A673 (cell line): ENCODE results near the gene RGS4. TPM values are rescaled to one million over a fixed set of nuclear protein-coding genes. Genes with fewer than 3 reads are reported as not detected.
A peak's percentile ranks its signal among the peaks of the same experiment; 100 is the strongest.

Experiments
- BruUV-seq: library from RNA; stranded (reverse); fragments of 400-500 nt; replicated peaks from 2 replicates; lab custom pipeline; 2021; lab: Mats Ljungman, UMichigan
- CTCF ChIA-PET: fragments of 300-600 bp; sonication (Branson Sonifier 250); formaldehyde crosslinking; loops from one replicate; lab custom pipeline; 2022; ENCODE audit warnings: antibody characterized with exemption; lab: Charles Lee
- POLR2A ChIA-PET: fragments of 300-600 bp; sonication (Branson Sonifier 250); formaldehyde crosslinking; loops from one replicate; lab custom pipeline; 2022; ENCODE audit warnings: antibody characterized with exemption; ENCODE audit not compliant: low non-redundant PET; lab: Charles Lee
- DNase-seq: peaks from one replicate; pipeline ENCODE4 v3.0.0-alpha.2; 2015; ENCODE audit warnings: low spot score
- H3K27ac ChIP-seq: fragments of 200-600 bp; sonication (generic); 2 replicates; pipeline ENCODE4 v1.5.1; 2016; ENCODE audit warnings: mixed run types, low read depth, mild to moderate bottlenecking, mixed read lengths, antibody characterized with exemption, low read length; ENCODE audit not compliant: poor library complexity, severe bottlenecking
- H3K27me3 ChIP-seq: fragments of 200-600 bp; sonication (generic); replicated peaks from 2 replicates; pipeline ENCODE4 v1.6.1; 2017; ENCODE audit warnings: mixed run types, low read depth, mild to moderate bottlenecking, mixed read lengths, antibody characterized with exemption, low read length; ENCODE audit not compliant: insufficient read depth, poor library complexity
- H3K36me3 ChIP-seq: fragments of 200-600 bp; sonication (generic); 2 replicates; pipeline ENCODE4 v1.6.1; 2016; ENCODE audit warnings: mixed run types, mild to moderate bottlenecking, mixed read lengths, antibody characterized with exemption, low read length; ENCODE audit not compliant: insufficient read depth, poor library complexity, severe bottlenecking
- H3K4me1 ChIP-seq: fragments of 200-600 bp; sonication (generic); 2 replicates; pipeline ENCODE4 v1.6.1; 2017; ENCODE audit warnings: mixed run types, mild to moderate bottlenecking, mixed read lengths, antibody characterized with exemption, low read length; ENCODE audit not compliant: insufficient read depth, poor library complexity, severe bottlenecking
- H3K4me3 ChIP-seq: fragments of 200-600 bp; sonication (generic); 2 replicates; pipeline ENCODE4 v1.5.1; 2016; ENCODE audit warnings: low read depth, mixed run types, mild to moderate bottlenecking, mixed read lengths, low read length; ENCODE audit not compliant: poor library complexity, severe bottlenecking
- H3K9me3 ChIP-seq: fragments of 200-600 bp; sonication (generic); 2 replicates; pipeline ENCODE4 v1.6.1; 2016; ENCODE audit warnings: mixed run types, low read depth, mild to moderate bottlenecking, mixed read lengths, antibody characterized with exemption, low read length; ENCODE audit not compliant: poor library complexity, severe bottlenecking
- CTCF ChIP-seq: fragments of 300-800, 200-600 bp; sonication (generic); conservative IDR thresholded peaks from 2 replicates; pipeline ENCODE4 v1.5.1; 2017; ENCODE audit warnings: low read depth, mild to moderate bottlenecking, antibody characterized with exemption, low read length, moderate library complexity, mixed read lengths
- EZH2 ChIP-seq: fragments of 200-600 bp; sonication (generic); IDR thresholded peaks from 2 replicates; pipeline ENCODE4 v1.6.1; 2017; ENCODE audit warnings: borderline replicate concordance, low read depth, mild to moderate bottlenecking, mixed read lengths, antibody characterized with exemption, low read length; ENCODE audit not compliant: poor library complexity, severe bottlenecking
- intact Hi-C: fragments of 100-400 bp; cut with micrococcal nuclease; formaldehyde crosslinking; loops from one replicate; pipeline ENCODE4 v1.10.0; 2022; ENCODE audit not compliant: unreplicated experiment
- total RNA-seq: library from RNA; stranded (reverse); gene quantifications from 2 replicates; pipeline ENCODE4 v1.2.3, GENCODE V29; 2021

The RGS4 gene
- total RNA-seq, 1 experiment from 2014 or later: 23.8 TPM

- BruUV-seq: no TSS peak
- intact Hi-C loops: loop anchor here (1.0 kb wide), 2 partner anchors 100 to 244 kb away; no protein-coding TSS in a partner anchor
- peak overlapping the region; percentile 40 for H3K4me3 ChIP-seq
- H3K27ac ChIP-seq: peak overlapping the region; percentile 10
- DNase-seq: peak; percentile 90
- no peaks in the 10 kb centered on the region for H3K27me3 ChIP-seq
- H3K4me1 ChIP-seq: peaks cover 47% of the 10 kb centered on the region
- TF ChIP-seq EZH2 (no peak), CTCF (peak; percentile 77)
- CTCF ChIA-PET: interaction anchor here (0.7 to 4.0 kb wide), 8 partner anchors 95 to 244 kb away, joined by 3 to 32 read pairs (median 4); no protein-coding TSS in a partner anchor
- POLR2A ChIA-PET: no interaction called here
- H3K36me3 ChIP-seq: peaks cover 26% of the 10 kb centered on the region
- H3K9me3 ChIP-seq: no peaks in the 10 kb centered on the region
These were observed 2.5 kb downstream of the RGS4 start for GRCh38 chr1:163071405-163072255.

GRCh38 chr1:163072658-163073057, 3.5 kb downstream of the RGS4 start:
- intact Hi-C loops: no loop called here
- no peak for DNase-seq
- H3K4me3 ChIP-seq: no peak overlapping the region
- no TSS peak for BruUV-seq
- H3K9me3 ChIP-seq: no peaks in the 10 kb centered on the region
- H3K4me1 ChIP-seq: peaks cover 51% of the 10 kb centered on the region
- ChIA-PET POLR2A (no interaction called here), CTCF (interaction anchor here (1.3 kb wide), 1 partner anchor 243 kb away, joined by 3 read pairs; no protein-coding TSS in a partner anchor)
- H3K36me3 ChIP-seq: peaks cover 26% of the 10 kb centered on the region
- H3K27ac ChIP-seq: no peak overlapping the region
- no peaks in the 10 kb centered on the region for H3K27me3 ChIP-seq
- TF ChIP-seq EZH2 (no peak), CTCF (no peak)

GRCh38 chr1:163074004-163074403, 4.8 kb downstream of the RGS4 start:
- CTCF ChIA-PET: no interaction called here
- no peak overlapping the region for H3K4me3 ChIP-seq
- H3K27ac ChIP-seq: no peak overlapping the region
- DNase-seq: no peak
- POLR2A ChIA-PET: no interaction called here
- intact Hi-C loops: no loop called here
- H3K27me3 ChIP-seq: no peaks in the 10 kb centered on the region
- no TSS peak for BruUV-seq
- peaks cover 47% of the 10 kb centered on the region for H3K4me1 ChIP-seq
- peaks cover 26% of the 10 kb centered on the region for H3K36me3 ChIP-seq
- H3K9me3 ChIP-seq: no peaks in the 10 kb centered on the region
- TF ChIP-seq CTCF (no peak), EZH2 (no peak)
